ENCODE data around the gene SLC4A8.

SLC4A8 gene

DNA sequence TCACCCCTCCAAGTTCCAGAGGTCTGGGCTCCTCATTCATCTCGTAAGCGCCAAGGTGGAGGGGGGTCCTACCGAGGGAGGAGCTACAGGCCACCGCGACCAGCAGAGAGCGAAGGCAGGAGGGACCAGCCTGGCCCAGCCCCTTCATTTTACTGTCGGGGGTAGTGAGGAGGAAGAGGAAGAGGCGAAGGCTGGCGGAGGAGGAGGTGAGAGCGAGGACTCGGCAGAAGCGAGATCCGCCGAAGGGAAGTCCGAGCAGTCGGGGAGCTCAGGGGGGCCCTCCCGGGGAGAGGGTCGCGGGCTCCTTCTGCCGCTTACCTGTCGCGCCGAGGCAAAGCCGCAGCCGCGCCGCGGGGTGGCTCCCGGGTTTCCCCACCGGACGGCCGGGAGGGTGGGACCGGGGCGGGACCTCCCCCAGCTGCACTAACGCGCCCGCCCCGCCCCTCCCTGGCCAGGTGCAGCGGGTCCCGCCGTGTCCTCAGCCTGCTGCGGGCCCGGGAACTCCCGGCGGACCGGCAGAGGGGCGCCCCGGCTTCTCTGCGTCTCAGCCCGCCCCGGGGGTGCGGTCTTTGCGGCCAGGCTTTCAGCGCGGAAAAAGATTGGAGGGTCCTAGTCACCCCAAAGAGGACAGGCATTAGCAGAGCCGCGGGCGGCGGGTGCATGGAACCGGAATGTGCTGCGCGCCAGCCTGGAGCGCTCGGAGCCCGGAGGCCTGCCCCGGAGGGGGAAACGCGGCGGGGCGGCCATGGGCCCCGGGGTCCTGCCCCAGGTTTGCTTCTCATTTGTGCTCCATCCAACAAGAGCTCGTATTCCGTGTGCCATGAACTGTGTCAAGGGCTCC, 33.1 kb upstream of the SLC4A8 start, which contains the start of gene GALNT6:
TSS of gene GALNT6 (minus strand) at position 124 of the 841 bp plus-strand sequence. CDS start 11,625 bp downstream, outside the sequence.
- Mint-ChIP-seq H3K27me3 (no peaks in the 10 kb centered on the region), H3K4me3 (peak within 1 kb of the TSS; percentile 95 to 98), H3K4me1 (peaks cover 87% of the 10 kb centered on the region), H3K27ac (peak within 1 kb of the TSS; percentile 85 to 91), H3K9me3 (no peaks in the 10 kb centered on the region)
- ATAC-seq = peak; percentile 64
- peak; percentile 59 to 64 for DNase-seq

GRCh38 chr12:51392556-51393237, 31.9 kb upstream of the SLC4A8 start:
- peak overlapping the region; percentile 70 to 76 for H3K4me3 Mint-ChIP-seq
- peak; percentile 16 for ATAC-seq
- H3K4me1 Mint-ChIP-seq = peaks cover 77% of the 10 kb centered on the region
- peak overlapping the region; percentile 23 to 64 for H3K27ac Mint-ChIP-seq
- no peaks in the 10 kb centered on the region for H3K9me3 Mint-ChIP-seq
- DNase-seq = peak; percentile 22 to 39
- H3K27me3 Mint-ChIP-seq = no peaks in the 10 kb centered on the region

DNA sequence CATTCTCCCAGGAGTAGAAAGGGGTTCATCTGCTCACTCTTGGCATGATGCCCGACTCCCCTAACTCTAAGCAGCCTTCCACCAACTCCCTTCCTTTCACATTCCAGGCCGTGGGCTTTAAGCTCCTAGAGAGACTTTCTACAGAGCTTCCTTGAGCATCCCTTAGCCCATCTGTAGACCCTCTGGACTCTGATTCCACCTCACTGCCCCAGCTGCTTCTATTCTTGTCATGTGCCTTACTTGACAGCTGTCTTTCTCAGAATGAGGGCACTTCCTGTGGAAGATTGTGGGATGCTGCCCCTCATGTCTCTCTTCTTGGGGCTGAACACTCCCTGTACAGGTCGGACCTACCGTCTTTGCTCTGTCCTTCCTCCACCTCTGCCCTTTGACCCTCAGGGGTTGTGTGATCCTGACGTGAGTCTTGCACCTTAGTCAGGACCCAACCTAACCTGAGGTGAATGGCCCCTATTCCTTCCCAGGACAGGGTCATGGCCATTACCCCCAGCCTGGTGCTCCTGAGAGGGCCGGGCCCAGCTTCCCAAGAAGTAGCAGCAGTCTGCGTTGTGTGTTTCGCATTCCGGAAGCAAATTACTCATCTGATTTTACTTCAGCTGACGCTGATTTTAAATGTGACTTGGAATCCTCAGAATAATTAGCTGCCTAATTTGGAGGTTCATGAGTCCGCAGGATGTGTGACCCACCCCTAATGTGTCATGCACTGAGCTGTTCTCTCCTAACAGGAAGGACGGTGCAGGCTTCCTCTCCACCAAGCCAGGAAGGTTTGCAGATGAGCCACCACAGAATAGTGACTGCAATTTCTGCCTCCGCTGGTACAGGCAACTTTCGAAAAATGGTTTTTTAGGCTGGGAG, 30.7 kb upstream of the SLC4A8 start:
- Mint-ChIP-seq H3K27ac (peak overlapping the region in 1 of 2 donors; percentile 58), H3K9me3 (no peaks in the 10 kb centered on the region), H3K27me3 (no peaks in the 10 kb centered on the region), H3K4me1 (peaks cover 70% of the 10 kb centered on the region), H3K4me3 (peak overlapping the region; percentile 76 to 79)
- ATAC-seq = peak; percentile 70
- peak; percentile 13 to 52 for DNase-seq

GRCh38 chr12:51395283-51396230, 29.1 kb upstream of the SLC4A8 start:
- ATAC-seq = peak; percentile 65
- DNase-seq = peak; percentile 19 to 53
- Mint-ChIP-seq H3K27ac (peak overlapping the region in 1 of 2 donors; percentile 44), H3K9me3 (no peaks in the 10 kb centered on the region), H3K4me3 (peak overlapping the region; percentile 76 to 79), H3K27me3 (no peaks in the 10 kb centered on the region), H3K4me1 (peaks cover 53% of the 10 kb centered on the region)

DNA sequence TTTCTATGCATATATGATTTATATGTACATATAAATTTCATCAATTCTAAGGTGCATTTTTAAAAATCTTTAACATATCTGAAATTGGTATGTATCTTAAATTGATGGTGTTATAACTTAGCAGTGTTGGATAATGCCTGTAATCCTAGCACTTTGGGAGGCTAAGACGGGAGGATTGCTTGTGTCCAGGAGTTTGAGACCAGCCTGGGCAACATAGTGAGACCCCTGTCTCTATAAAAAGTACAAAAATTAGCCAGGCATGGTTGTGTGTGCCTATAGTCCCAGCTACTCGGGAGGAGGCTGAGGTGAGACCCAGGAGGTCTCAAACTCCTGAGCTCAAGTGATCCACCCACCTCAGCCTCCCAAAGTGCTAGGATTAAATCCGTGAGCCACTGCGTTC, 27.0 kb upstream of the SLC4A8 start:
- no peaks in the 10 kb centered on the region for H3K9me3 Mint-ChIP-seq
- ATAC-seq (no peak), DNase-seq (no peak)
- H3K27me3 Mint-ChIP-seq = no peaks in the 10 kb centered on the region
- H3K4me1 Mint-ChIP-seq = peaks cover 42% of the 10 kb centered on the region
- no peak overlapping the region for H3K27ac Mint-ChIP-seq
- H3K4me3 Mint-ChIP-seq = no peak overlapping the region

DNA sequence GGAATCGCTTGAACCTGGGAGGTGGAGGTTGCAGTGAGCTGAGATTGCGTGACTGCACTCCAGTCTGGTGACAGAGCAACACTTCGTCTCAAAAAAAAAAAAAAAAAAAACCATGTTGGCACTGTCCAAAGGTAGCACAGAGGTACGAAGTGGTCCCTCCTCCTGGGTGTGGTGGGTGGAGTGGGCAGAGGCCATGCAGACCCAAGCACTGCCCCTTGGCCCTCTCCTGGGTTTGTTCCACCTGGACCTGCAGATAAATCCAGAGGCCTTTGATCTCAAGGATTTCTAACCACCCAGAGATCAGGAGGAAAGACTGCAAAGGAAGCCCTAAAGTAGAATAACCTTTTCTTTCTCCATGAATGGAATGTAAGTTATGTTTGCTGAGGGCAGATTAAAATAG, 24.7 kb upstream of the SLC4A8 start:
- Mint-ChIP-seq H3K4me1 (peaks cover 19% of the 10 kb centered on the region), H3K9me3 (no peaks in the 10 kb centered on the region), H3K27me3 (no peaks in the 10 kb centered on the region), H3K27ac (no peak overlapping the region), H3K4me3 (no peak overlapping the region)
- ATAC-seq (no peak), DNase-seq (no peak)

DNA sequence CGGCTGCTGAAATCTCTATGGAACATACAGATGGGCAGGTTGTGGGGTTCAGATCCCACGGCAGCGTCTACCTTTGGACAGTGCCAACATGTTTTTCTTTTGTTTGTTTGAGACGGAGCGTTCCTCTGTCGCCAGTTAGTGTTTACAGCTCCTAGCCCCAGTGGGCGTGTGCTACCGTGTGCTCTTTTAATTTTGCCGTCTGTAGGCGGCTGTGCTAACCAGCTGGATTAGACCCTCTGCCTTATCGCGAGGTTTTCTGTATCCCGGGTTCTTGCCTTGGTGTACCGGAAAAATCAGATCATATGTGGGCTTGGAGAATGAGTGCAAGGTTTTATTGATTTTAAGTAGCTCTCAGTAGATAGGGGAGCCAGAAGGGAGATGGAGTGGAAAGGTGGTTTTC, 23.6 kb upstream of the SLC4A8 start:
- ATAC-seq (no peak), DNase-seq (no peak)
- Mint-ChIP-seq H3K9me3 (no peaks in the 10 kb centered on the region), H3K27me3 (no peaks in the 10 kb centered on the region), H3K4me1 (peaks cover 8% of the 10 kb centered on the region), H3K4me3 (no peak overlapping the region), H3K27ac (no peak overlapping the region)

DNA sequence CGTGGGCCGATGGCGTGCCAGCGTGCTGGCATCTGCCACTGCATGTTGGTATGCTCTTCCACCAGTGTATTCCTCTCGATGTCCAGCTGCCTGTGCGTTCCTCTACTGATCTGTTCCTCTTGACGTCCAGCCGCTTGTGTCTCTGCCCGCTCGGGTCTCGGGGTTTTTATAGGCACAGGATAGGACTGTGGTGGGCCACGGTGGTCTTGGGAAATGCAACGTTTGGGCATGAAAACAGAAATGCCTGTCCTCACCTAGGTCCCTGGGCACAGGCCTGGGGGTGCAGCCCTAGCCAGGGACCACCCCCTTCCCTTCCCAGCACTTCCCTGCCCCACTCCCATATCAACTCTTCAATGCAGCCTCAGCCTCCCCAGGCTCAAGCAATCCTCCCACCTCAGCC, 23.1 kb upstream of the SLC4A8 start:
- no peak for DNase-seq
- no peak for ATAC-seq
- Mint-ChIP-seq H3K4me3 (no peak overlapping the region), H3K27me3 (no peaks in the 10 kb centered on the region), H3K27ac (no peak overlapping the region), H3K4me1 (peaks cover 5% of the 10 kb centered on the region), H3K9me3 (no peaks in the 10 kb centered on the region)

- H3K4me3 Mint-ChIP-seq = no peak overlapping the region
- H3K9me3 Mint-ChIP-seq = no peaks in the 10 kb centered on the region
- no peak overlapping the region for H3K27ac Mint-ChIP-seq
- H3K4me1 Mint-ChIP-seq = peaks cover 5% of the 10 kb centered on the region
- no peaks in the 10 kb centered on the region for H3K27me3 Mint-ChIP-seq
- DNase-seq (no peak), ATAC-seq (no peak)
Observed at GRCh38 chr12:51401900-51402299, 22.7 kb upstream of the SLC4A8 start.

- ATAC-seq = no peak
- no peaks in the 10 kb centered on the region for H3K9me3 Mint-ChIP-seq
- H3K27ac Mint-ChIP-seq = no peak overlapping the region
- peaks cover 7% of the 10 kb centered on the region for H3K4me1 Mint-ChIP-seq
- H3K27me3 Mint-ChIP-seq = no peaks in the 10 kb centered on the region
- no peak for DNase-seq
- no peak overlapping the region for H3K4me3 Mint-ChIP-seq
Observed at GRCh38 chr12:51403159-51403558, 21.5 kb upstream of the SLC4A8 start.

DNA sequence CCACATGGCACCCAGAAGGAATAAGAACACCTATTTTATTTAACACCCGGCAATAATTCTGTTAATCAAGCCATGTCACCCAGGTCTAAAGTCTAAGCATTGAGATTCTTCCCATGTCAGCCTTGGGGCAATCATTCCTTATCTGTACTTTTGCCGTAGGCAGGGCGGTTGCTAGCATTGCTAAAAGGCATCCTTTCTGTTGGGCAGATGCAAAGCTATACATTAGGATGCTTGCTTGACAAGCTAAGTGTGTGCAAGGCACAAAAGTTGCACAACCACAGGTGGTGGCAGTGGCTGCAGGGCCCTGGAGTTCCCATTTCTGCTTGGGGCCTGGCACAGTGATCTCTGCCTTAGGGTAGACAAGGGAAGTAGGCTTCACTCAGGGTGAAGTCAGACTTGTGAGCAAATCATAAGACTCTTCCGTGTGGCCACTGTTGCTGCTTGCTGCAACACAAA, 20.9 kb upstream of the SLC4A8 start:
- no peak overlapping the region for H3K27ac Mint-ChIP-seq
- ATAC-seq (no peak), DNase-seq (no peak)
- no peaks in the 10 kb centered on the region for H3K9me3 Mint-ChIP-seq
- H3K4me1 Mint-ChIP-seq = peaks cover 5% of the 10 kb centered on the region
- no peaks in the 10 kb centered on the region for H3K27me3 Mint-ChIP-seq
- H3K4me3 Mint-ChIP-seq = no peak overlapping the region

DNA sequence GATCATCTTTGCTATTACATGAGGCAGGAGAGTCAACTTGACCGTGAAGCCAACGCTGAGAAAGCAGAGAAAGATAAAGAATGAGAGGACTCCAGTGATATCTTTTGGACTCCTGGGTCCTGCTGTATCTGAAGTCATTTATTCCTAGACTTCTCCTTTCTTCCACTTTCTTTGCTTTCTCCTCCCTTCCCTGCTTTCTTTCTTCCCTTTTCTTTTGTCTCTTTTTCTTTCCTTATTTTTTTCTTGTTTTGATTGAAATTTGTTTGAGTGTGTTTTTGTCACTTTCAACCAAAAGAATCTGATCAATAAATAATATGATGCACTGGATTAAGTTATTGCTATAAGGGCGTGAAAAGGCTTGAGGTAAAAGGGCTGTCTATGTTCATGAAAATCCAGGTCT, 20.0 kb upstream of the SLC4A8 start:
- ATAC-seq (no peak), DNase-seq (no peak)
- Mint-ChIP-seq H3K9me3 (no peaks in the 10 kb centered on the region), H3K27ac (no peak overlapping the region), H3K4me3 (no peak overlapping the region), H3K4me1 (peaks cover 5% of the 10 kb centered on the region), H3K27me3 (no peaks in the 10 kb centered on the region)

GRCh38 chr12:51405801-51406207, 18.8 kb upstream of the SLC4A8 start:
- no peaks in the 10 kb centered on the region for H3K9me3 Mint-ChIP-seq
- H3K27me3 Mint-ChIP-seq = no peaks in the 10 kb centered on the region
- no peak overlapping the region for H3K4me3 Mint-ChIP-seq
- DNase-seq = no peak
- ATAC-seq = no peak
- peaks cover 5% of the 10 kb centered on the region for H3K4me1 Mint-ChIP-seq
- no peak overlapping the region for H3K27ac Mint-ChIP-seq

- Mint-ChIP-seq H3K27me3 (no peaks in the 10 kb centered on the region), H3K4me3 (no peak overlapping the region), H3K4me1 (peaks cover 5% of the 10 kb centered on the region), H3K9me3 (no peaks in the 10 kb centered on the region), H3K27ac (no peak overlapping the region)
- ATAC-seq (no peak), DNase-seq (no peak)
Observed at GRCh38 chr12:51406290-51406689, 18.3 kb upstream of the SLC4A8 start.
